ENCODE measurements around the gene ZMYND8. TPM values are rescaled to one million over a fixed set of nuclear protein-coding genes. Genes with fewer than 3 reads are reported as not detected.

The ZMYND8 gene
- total RNA-seq, 4 donors from 2014 or later = 51.3 to 106 (median 94.0) TPM

- Histone ChIP-seq H3K4me3 (no peak overlapping the region), H3K4me1 (no peaks in the 10 kb centered on the region), H3K36me3 (peaks cover 0 to 99% (median 0%) of the 10 kb centered on the region in 3 donors), H3K9me3 (no peaks in the 10 kb centered on the region), H3K27me3 (no peaks in the 10 kb centered on the region), H3K27ac (no peak overlapping the region)
- TF ChIP-seq CTCF (IDR thresholded peaks at IDR 0.05) (no peak), POLR2A (IDR thresholded peaks at IDR 0.05) (no peak)
- no peak for DNase-seq
Measured at GRCh38 chr20:47224300-47224791, 132.2 kb downstream of the ZMYND8 start.

GRCh38 chr20:47223896-47224295 lies 132.6 kb downstream of the ZMYND8 start:
- no peaks in the 10 kb centered on the region for H3K4me1 ChIP-seq
- H3K36me3 ChIP-seq = peaks cover 0 to 97% (median 0%) of the 10 kb centered on the region in 3 donors
- H3K9me3 ChIP-seq = no peaks in the 10 kb centered on the region
- H3K4me3 ChIP-seq = no peak overlapping the region
- H3K27me3 ChIP-seq = no peaks in the 10 kb centered on the region
- TF ChIP-seq CTCF (IDR thresholded peaks at IDR 0.05) (no peak), POLR2A (IDR thresholded peaks at IDR 0.05) (no peak)
- DNase-seq = no peak
- no peak overlapping the region for H3K27ac ChIP-seq

DNA sequence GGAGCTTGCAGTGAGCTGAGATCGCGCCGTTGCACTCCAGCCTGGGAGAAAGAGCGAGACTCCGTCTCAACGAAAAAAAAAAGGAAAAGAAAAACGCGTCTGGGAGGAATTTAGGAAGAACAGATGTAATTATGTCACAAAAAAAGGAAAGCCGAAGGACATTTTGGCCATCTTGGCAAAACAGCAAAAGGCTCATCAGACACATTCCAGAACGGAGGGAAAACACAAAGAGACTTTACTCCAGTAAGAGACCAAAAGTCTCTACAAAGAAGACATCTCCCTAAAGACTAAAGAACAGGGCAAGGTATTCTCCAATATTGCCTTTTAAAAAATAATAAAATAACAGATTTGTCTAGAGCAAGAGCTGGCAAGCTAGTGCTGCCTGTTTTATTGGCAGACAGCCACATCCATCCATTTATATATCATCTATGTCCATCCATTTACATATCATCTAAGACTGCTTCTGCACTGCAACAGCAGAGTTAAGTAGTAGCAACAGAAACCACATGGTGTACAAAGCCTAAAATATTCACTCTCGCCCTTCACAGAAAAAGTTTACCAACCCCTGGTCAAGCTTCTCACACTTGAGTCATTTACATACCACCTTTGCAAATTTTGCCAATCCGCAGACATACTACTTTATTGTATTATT lies 133.9 kb downstream of the ZMYND8 start:
- no peaks in the 10 kb centered on the region for H3K4me1 ChIP-seq
- no peak overlapping the region for H3K27ac ChIP-seq
- no peak for DNase-seq
- peaks cover 0 to 96% (median 0%) of the 10 kb centered on the region in 3 donors for H3K36me3 ChIP-seq
- no peak overlapping the region for H3K4me3 ChIP-seq
- TF ChIP-seq CTCF (IDR thresholded peaks at IDR 0.05) (no peak), POLR2A (IDR thresholded peaks at IDR 0.05) (no peak)
- no peaks in the 10 kb centered on the region for H3K9me3 ChIP-seq
- no peaks in the 10 kb centered on the region for H3K27me3 ChIP-seq

- TF ChIP-seq CTCF (IDR thresholded peaks at IDR 0.05) (no peak), POLR2A (IDR thresholded peaks at IDR 0.05) (no peak)
- Histone ChIP-seq H3K4me1 (no peaks in the 10 kb centered on the region), H3K27me3 (no peaks in the 10 kb centered on the region), H3K4me3 (no peak overlapping the region), H3K36me3 (peaks cover 0 to 94% (median 0%) of the 10 kb centered on the region in 3 donors), H3K9me3 (no peaks in the 10 kb centered on the region), H3K27ac (no peak overlapping the region)
- no peak for DNase-seq
Measured at GRCh38 chr20:47221036-47221625, 135.4 kb downstream of the ZMYND8 start.

DNA sequence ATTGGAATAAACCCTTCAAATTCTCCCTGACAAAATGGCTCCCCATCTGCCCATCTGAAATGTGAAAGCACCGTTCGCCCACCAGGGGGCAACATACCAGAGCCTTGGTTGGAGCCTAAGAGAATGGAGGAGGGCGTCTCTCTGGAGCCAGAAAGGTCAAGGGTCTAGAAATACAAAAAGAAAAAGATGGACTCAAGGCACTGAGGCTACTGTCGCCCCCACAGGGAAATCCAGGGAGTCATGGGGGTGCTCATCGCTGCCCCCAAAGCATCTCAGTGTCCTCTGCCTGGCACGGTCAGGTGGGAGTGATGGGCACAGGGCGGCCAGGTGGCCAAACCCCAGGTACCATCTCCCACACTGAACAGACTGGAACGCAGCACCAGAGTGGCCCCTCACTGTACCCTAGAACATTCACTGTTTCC lies 136.3 kb downstream of the ZMYND8 start:
- Histone ChIP-seq H3K27me3 (no peaks in the 10 kb centered on the region), H3K36me3 (peaks cover 0 to 95% (median 0%) of the 10 kb centered on the region in 3 donors), H3K4me3 (no peak overlapping the region), H3K27ac (no peak overlapping the region), H3K4me1 (no peaks in the 10 kb centered on the region), H3K9me3 (no peaks in the 10 kb centered on the region)
- no peak for TF ChIP-seq POLR2A (IDR thresholded peaks at IDR 0.05)
- TF ChIP-seq CTCF (IDR thresholded peaks at IDR 0.05) = peak in 5 of 6 experiments; percentile 23 to 64 (median 46)
- peak in 2 of 3 donors; percentile 44 to 65 for DNase-seq

All from Peyer's patch (tissue), 4 donors.